GM12872 (cell line): ENCODE measurements around the gene PAM16.

Experiments used
- CTCF ChIP-seq: IDR thresholded peaks from 3 replicates; pipeline ENCODE4 v1.5.1; 2011; ENCODE audit warnings: low read depth, mild to moderate bottlenecking, low read length, moderate library complexity; ENCODE audit not compliant: insufficient read depth

Gene PAM16

GRCh38 chr16:4337540-4338088, 13.5 kb downstream of the PAM16 start:
- TF ChIP-seq CTCF, result no peak

GRCh38 chr16:4336701-4337539, 14.2 kb downstream of the PAM16 start:
- no peak for TF ChIP-seq CTCF

- no peak for TF ChIP-seq CTCF
These were observed 16.2 kb downstream of the PAM16 start for GRCh38 chr16:4334724-4335495.

- no peak for TF ChIP-seq CTCF
These were observed 17.8 kb downstream of the PAM16 start for GRCh38 chr16:4333308-4333638.

- no peak for TF ChIP-seq CTCF
These were observed 18.4 kb downstream of the PAM16 start for GRCh38 chr16:4332623-4333307.

- no peak for TF ChIP-seq CTCF
These were observed 19.0 kb downstream of the PAM16 start for GRCh38 chr16:4332083-4332482.
